CD4-positive, alpha-beta T cell (primary cell): ENCODE data around the gene RUNX2. TPM values are rescaled to one million over a fixed set of nuclear protein-coding genes. Genes with fewer than 3 reads are reported as not detected.

ENCODE experiments used
- ATAC-seq: fragments of 200-7000 bp; cut with Tn5 transposase; one replicate; pipeline ENCODE4 v1.10.0; 2022; ENCODE audit warnings: mild to moderate bottlenecking; ENCODE audit not compliant: poor library complexity
- CTCF ChIA-PET: fragments of 350-600 bp; sonication (Branson Sonifier 250); formaldehyde crosslinking; loops from one replicate; lab custom pipeline; 2021; ENCODE audit warnings: antibody characterized with exemption, inconsistent platforms; lab: Charles Lee
- POLR2A ChIA-PET: fragments of 350-600 bp; sonication (Branson Sonifier 250); formaldehyde crosslinking; loops from one replicate; lab custom pipeline; 2021; ENCODE audit warnings: antibody characterized with exemption, inconsistent platforms; lab: Charles Lee
- DNase-seq, 14 experiments: peaks; one replicate each; pipeline ENCODE4 v3.0.0-alpha.2; 2013 to 2020; ENCODE audit warnings: mixed read lengths in 2 of 14
- H3K27ac ChIP-seq, 2 donors: one replicate each; pipeline versions ENCODE4 v1.5.1 to v1.7.0; 2013; ENCODE audit warnings: low read length in 2 of 2, low read depth in 1 of 2, mild to moderate bottlenecking in 1 of 2
- H3K27me3 ChIP-seq, 2 experiments: 1 replicate in 1 of 2; 2 replicates in 1 of 2; pipeline versions ENCODE4 v1.6.1 to v1.7.0; 2013; ENCODE audit warnings: low read length in 2 of 2, control low read depth in 1 of 2, mild to moderate bottlenecking in 1 of 2, moderate library complexity in 1 of 2; ENCODE audit not compliant: insufficient read depth in 2 of 2, control insufficient read depth in 1 of 2
- H3K36me3 ChIP-seq: one replicate; pipeline ENCODE4 v1.6.1; 2013; ENCODE audit warnings: low read length, control low read depth; ENCODE audit not compliant: insufficient read depth
- H3K4me1 ChIP-seq: one replicate; pipeline ENCODE4 v1.6.1; 2013; ENCODE audit warnings: low read length, control low read depth; ENCODE audit not compliant: insufficient read depth
- H3K4me3 ChIP-seq: one replicate; pipeline ENCODE4 v1.5.1; 2013; ENCODE audit warnings: mild to moderate bottlenecking, low read length, moderate library complexity
- H3K9me3 ChIP-seq, 2 experiments: 1 replicate in 1 of 2; 2 replicates in 1 of 2; pipeline versions ENCODE4 v1.6.1 to v1.7.0; 2013; ENCODE audit warnings: low read length in 2 of 2, mild to moderate bottlenecking in 2 of 2, control low read depth in 1 of 2, moderate library complexity in 1 of 2; ENCODE audit not compliant: control insufficient read depth in 1 of 2, insufficient read depth in 1 of 2
- H3K27ac Mint-ChIP-seq: one replicate; pipeline ENCODE4 v1.8.0; 2020; ENCODE audit warnings: mixed read lengths
- H3K27me3 Mint-ChIP-seq: one replicate; pipeline ENCODE4 v1.8.0; 2021; ENCODE audit warnings: mixed read lengths
- H3K36me3 Mint-ChIP-seq: one replicate; pipeline ENCODE4 v1.8.0; 2021; ENCODE audit warnings: low read depth, mixed read lengths
- H3K4me1 Mint-ChIP-seq: one replicate; pipeline ENCODE4 v1.8.0; 2021; ENCODE audit warnings: low read depth, mixed read lengths
- H3K4me3 Mint-ChIP-seq: one replicate; pipeline ENCODE4 v1.8.0; 2020; ENCODE audit warnings: mild to moderate bottlenecking, mixed read lengths
- H3K9me3 Mint-ChIP-seq: one replicate; pipeline ENCODE4 v1.8.0; 2020; ENCODE audit warnings: mixed read lengths
- intact Hi-C, 2 experiments: fragments of 100-400 bp; cut with DNase I in 1 of 2; cut with micrococcal nuclease in 1 of 2; formaldehyde crosslinking; loops; one replicate each; pipeline versions ENCODE4 v1.15.1 to v1.9.0; 2023 to 2025; cut with DNase I, micrococcal nuclease
- total RNA-seq, 174 experiments: library from RNA in 2 of 174; stranded (reverse) in 2 of 174; gene quantifications; one replicate each; pipeline ENCODE4 v1.2.3 and lab custom pipeline; 2021 to 2026
- TF ChIP-seq, protein P1 (sequence below): fragments of 200-600 bp; IDR thresholded peaks from one replicate; pipeline ENCODE4 v1.8.0; 2022; ENCODE audit warnings: antibody characterized with exemption, mild to moderate bottlenecking

RUNX2 gene
- total RNA-seq, 2 experiments from 2014 or later = 17.5 to 18.0 TPM

DNA sequence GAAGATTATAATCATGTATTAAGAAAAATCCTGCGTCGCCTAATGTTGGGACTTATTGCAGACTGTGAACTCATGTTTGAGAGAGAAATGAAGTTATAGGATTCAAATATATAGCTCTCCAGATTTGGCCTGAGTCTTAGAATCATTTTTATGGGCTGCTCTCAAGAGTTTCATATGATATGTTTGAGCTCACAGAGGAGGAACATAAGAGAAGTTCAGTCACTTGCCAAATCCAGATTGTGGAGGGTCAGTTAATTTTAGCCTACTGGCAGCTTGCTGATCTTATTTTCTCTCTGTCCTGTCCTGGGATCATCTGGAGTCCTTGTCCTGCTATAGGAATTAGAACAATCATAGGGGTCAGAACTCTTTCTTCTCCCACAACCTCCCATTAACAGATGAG lies 235.7 kb downstream of the RUNX2 start:
- Mint-ChIP-seq H3K27ac (no peak overlapping the region), H3K9me3 (no peaks in the 10 kb centered on the region), H3K36me3 (no peaks in the 10 kb centered on the region), H3K4me3 (no peak overlapping the region), H3K4me1 (peaks cover 8% of the 10 kb centered on the region), H3K27me3 (no peaks in the 10 kb centered on the region)
- Histone ChIP-seq H3K27me3 (no peaks in the 10 kb centered on the region), H3K4me3 (no peak overlapping the region), H3K4me1 (no peaks in the 10 kb centered on the region), H3K9me3 (no peaks in the 10 kb centered on the region), H3K36me3 (no peaks in the 10 kb centered on the region), H3K27ac (no peak overlapping the region)
- intact Hi-C loops = no loop called here
- ATAC-seq (no peak), DNase-seq (no peak)
- POLR2A ChIA-PET = interaction anchor here (1.0 kb wide), 1 partner anchor 7 kb away, joined by 3 read pairs; no protein-coding TSS in a partner anchor
- TF ChIP-seq, protein P1, sequence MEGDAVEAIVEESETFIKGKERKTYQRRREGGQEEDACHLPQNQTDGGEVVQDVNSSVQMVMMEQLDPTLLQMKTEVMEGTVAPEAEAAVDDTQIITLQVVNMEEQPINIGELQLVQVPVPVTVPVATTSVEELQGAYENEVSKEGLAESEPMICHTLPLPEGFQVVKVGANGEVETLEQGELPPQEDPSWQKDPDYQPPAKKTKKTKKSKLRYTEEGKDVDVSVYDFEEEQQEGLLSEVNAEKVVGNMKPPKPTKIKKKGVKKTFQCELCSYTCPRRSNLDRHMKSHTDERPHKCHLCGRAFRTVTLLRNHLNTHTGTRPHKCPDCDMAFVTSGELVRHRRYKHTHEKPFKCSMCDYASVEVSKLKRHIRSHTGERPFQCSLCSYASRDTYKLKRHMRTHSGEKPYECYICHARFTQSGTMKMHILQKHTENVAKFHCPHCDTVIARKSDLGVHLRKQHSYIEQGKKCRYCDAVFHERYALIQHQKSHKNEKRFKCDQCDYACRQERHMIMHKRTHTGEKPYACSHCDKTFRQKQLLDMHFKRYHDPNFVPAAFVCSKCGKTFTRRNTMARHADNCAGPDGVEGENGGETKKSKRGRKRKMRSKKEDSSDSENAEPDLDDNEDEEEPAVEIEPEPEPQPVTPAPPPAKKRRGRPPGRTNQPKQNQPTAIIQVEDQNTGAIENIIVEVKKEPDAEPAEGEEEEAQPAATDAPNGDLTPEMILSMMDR = no peak
- CTCF ChIA-PET = no interaction called here

GRCh38 chr6:45566882-45567281 lies 238.8 kb downstream of the RUNX2 start:
- ATAC-seq = no peak
- ChIA-PET POLR2A (no interaction called here), CTCF (no interaction called here)
- DNase-seq = no peak
- H3K27ac ChIP-seq = no peak overlapping the region
- no peaks in the 10 kb centered on the region for H3K36me3 Mint-ChIP-seq
- intact Hi-C loops = no loop called here
- no peaks in the 10 kb centered on the region for H3K9me3 Mint-ChIP-seq
- no peak overlapping the region for H3K27ac Mint-ChIP-seq
- H3K36me3 ChIP-seq = no peaks in the 10 kb centered on the region
- H3K4me1 ChIP-seq = peaks cover 8% of the 10 kb centered on the region
- peaks cover 15% of the 10 kb centered on the region for H3K4me1 Mint-ChIP-seq
- H3K4me3 Mint-ChIP-seq = no peak overlapping the region
- no peak overlapping the region for H3K4me3 ChIP-seq
- no peaks in the 10 kb centered on the region for H3K27me3 ChIP-seq
- TF ChIP-seq, protein P1 = no peak
- H3K9me3 ChIP-seq = no peaks in the 10 kb centered on the region
- H3K27me3 Mint-ChIP-seq = no peaks in the 10 kb centered on the region

DNA sequence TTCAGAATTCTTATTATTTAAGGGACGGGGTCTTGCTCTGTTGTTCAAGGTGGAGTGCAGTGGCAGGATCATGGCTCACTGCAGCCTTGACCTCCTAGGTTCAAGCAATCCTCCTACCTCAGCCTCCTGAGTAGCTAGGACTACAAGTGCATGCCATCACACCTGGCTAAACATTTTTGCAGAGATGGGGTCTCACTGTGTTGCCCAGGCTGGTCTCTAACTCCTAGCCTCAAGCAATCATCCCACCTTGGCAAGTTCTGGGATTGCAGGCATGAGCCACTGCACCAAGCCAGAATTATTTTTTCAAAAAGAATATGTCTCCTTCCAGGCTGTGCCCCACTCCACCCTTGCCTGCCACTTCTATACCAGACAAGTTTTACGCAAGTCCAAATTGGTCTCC lies 239.7 kb downstream of the RUNX2 start:
- no peaks in the 10 kb centered on the region for H3K36me3 ChIP-seq
- DNase-seq (no peak), ATAC-seq (no peak)
- peaks cover 12% of the 10 kb centered on the region for H3K4me1 ChIP-seq
- intact Hi-C loops = no loop called here
- H3K4me3 Mint-ChIP-seq = no peak overlapping the region
- no peaks in the 10 kb centered on the region for H3K36me3 Mint-ChIP-seq
- no peaks in the 10 kb centered on the region for H3K27me3 Mint-ChIP-seq
- ChIA-PET CTCF (no interaction called here), POLR2A (no interaction called here)
- H3K9me3 ChIP-seq = no peaks in the 10 kb centered on the region
- no peaks in the 10 kb centered on the region for H3K9me3 Mint-ChIP-seq
- H3K27ac ChIP-seq = no peak overlapping the region
- H3K4me3 ChIP-seq = no peak overlapping the region
- no peak overlapping the region for H3K27ac Mint-ChIP-seq
- H3K27me3 ChIP-seq = no peaks in the 10 kb centered on the region
- H3K4me1 Mint-ChIP-seq = peaks cover 19% of the 10 kb centered on the region
- TF ChIP-seq, protein P1 = no peak
